AG10803 (cell line): ENCODE results near the gene CTBP2.

Source experiments
- DNase-seq: peaks from one replicate; pipeline ENCODE4 v3.0.0; 2010; ENCODE audit warnings: low read depth
- H3K4me3 ChIP-seq: 2 replicates; pipeline ENCODE4 v1.5.1; 2011; ENCODE audit warnings: mild to moderate bottlenecking, low read length, control low read depth
- CTCF ChIP-seq: conservative IDR thresholded peaks from 2 replicates; pipeline ENCODE4 v1.5.1; 2011; ENCODE audit warnings: mild to moderate bottlenecking, low read length, control low read depth, inconsistent platforms

Gene CTBP2

DNA sequence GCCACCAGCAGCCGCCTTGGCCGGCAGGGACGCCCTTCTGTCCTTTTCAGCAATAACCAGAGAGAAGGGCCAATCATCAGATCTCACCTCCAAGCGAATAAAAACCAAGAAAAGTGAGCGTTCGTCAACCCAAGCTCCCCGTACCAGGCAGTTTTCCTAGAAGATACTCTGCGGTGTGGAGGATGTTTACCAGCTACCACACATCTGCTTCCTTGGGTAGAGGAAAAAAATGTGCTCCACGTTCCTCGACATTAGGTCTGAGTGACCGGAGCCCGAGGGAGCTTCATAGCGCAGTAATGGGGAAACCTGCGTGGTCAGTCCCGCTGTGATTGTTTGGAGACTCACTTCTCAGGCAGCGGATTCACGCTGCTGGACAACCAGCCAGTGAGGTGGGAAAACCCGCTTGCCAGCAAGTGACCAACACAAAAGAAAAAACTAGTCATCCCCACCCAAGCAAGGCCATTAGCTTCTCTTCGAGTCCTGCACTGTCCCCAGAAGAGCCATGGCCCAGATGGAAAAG, 145.5 kb downstream of the CTBP2 start:
- TF ChIP-seq CTCF = no peak
- H3K4me3 ChIP-seq = no peak overlapping the region
- DNase-seq = no peak

DNA sequence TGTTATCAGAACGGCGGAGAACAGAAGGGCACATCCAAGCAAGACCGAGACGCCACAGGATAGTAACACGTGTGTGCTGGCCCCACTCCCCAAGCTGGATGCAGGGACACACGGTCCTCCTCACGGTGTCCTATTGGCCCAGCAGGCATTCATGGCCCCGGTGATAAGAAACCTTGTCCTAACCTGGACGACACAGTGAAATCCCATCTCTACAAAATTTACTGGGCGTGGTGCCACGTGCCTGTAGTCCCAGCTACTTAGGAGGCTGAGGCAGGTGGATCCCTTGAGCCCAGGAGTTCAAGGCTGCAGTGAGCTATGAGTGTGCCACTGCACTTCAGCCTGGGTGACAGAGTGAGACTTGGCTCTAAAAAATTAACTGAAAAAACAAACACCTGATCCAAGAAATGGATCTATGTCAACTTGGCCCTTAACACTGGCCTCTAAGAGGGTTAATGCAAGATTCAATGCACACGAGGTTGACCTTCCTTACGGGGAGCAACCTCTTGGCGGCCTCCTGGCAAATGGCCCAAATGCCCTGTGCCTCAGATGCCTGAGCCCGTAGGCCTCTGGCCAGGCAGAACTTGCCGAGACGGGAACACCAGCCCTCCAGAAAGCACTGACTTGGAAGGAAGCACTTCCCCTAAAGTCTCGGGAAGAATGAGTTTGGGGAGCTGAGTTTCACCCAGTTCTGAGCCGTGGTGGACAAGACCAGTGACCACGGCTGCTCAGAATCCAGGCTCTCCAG, 146.1 kb downstream of the CTBP2 start:
- no peak for DNase-seq
- TF ChIP-seq CTCF = no peak

GRCh38 chr10:125013529-125013872, 146.9 kb downstream of the CTBP2 start:
- no peak overlapping the region for H3K4me3 ChIP-seq
- no peak for TF ChIP-seq CTCF
- no peak for DNase-seq

More for the DNA sequence above, 146.1 kb downstream of the CTBP2 start:
- H3K4me3 ChIP-seq = no peak overlapping the region

DNA sequence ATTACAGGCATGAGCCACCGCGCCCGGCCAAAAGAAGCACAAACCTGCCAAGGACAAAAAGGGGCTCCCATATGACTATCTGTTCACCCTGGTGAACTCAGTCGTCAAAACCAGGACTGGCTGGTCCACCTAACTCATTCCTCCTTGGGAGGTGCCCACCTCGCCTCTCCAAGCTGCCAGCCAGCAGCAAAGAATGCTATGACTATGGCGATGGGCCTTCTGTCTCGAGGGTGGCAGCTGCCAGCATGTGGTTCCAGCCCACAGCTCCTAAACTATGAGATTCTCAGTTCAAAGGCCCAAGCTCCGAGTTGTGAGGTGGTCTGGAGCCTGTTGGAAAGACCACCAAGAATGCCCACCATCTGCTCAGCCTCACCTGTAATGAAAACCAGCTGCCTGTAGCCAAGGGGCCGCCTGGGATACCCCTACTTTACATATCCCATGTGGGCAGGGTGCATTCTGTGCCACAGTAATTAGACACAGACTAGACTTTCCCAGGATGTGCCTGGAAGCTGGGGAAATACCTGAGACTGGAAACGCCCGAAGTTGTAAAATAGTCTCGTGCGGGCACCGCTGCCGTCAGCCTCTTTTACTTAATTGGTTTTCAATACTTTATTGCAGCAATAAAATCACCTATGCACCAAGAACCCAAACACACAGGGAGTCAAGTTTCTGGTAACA, 147.4 kb downstream of the CTBP2 start:
- DNase-seq = no peak
- H3K4me3 ChIP-seq = no peak overlapping the region
- no peak for TF ChIP-seq CTCF

GRCh38 chr10:125011926-125012705, 148.2 kb downstream of the CTBP2 start:
- no peak for DNase-seq
- no peak overlapping the region for H3K4me3 ChIP-seq
- TF ChIP-seq CTCF = no peak

DNA sequence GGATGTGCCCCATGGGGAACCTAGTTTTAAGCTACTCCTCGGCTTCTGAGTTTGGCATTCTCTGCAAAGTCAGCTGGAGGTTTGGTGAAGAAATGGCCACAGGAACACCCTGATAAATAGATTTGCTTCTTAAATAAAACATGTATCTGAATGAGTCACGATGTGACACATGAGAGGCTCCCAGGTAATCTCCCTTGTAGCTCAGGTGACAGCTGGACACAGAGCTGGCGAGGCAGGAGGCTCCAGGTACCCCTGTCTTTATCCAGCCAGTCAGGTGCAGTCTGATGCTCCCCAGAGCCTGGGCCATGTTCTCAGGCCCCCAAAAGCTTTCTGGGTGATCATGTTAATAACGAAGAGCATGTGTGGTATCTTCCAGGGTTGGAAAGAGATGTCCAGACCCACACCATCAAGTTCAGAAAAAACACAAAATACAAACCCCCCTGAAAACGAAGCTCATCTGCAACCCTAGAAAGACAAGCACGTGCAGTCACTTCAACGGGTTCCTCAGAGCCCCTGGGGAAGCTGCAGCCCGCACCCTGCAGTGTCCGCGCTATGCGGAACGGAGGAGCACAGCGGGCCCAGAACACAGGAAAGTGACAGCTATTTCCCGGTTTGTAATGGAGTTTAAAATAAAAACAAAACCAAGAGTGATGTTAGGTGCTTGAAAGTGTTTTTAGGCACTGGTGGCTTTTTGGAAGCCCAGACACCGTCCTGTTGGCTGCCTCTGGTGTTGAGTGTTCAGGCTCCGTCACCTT, 149.0 kb downstream of the CTBP2 start:
- no peak for DNase-seq

More for the DNA sequence above, 149.0 kb downstream of the CTBP2 start:
- no peak overlapping the region for H3K4me3 ChIP-seq
- TF ChIP-seq CTCF = no peak
